ENCODE measurements around the gene PROZ. TPM values are rescaled to one million over a fixed set of nuclear protein-coding genes. Genes with fewer than 3 reads are reported as not detected.

PROZ gene
- total and polyA plus RNA-seq, 2 of the 13 experiments (the other 11 are each of a cell fraction or from before 2014, with no cell fraction given), result 5.6 to 22.5 TPM

DNA sequence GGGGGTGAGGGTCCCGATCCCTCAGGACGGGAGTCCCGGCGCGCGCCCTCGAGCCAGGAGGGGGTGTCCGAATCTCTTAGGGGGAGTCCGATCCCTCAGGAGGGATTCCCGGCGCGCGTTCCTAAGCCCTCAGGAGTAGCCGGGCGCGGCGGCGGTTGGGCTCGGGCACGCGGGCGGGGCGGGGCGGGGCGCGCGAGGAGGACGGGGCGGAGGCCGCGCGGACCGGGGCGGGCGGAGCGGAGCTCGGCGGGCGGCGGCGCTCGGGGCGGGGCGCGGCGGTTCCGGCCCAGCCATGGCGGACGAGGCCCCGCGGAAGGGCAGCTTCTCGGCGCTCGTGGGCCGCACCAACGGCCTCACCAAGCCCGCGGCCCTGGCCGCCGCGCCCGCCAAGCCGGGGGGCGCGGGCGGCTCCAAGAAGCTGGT, 50.9 kb downstream of the PROZ start, which contains the start of gene CUL4A (continued):
- TF ChIP-seq PRDM10 (CRISPR knock-in tag; IDR thresholded peaks at IDR 0.05; ENCODE audit: low read depth) (no peak; the same call in 1 of the 2 replicates), ZNF737 (CRISPR knock-in tag; IDR thresholded peaks at IDR 0.05; ENCODE audit: borderline replicate concordance) (no peak), SAP130 (CRISPR knock-in tag; IDR thresholded peaks at IDR 0.05; ENCODE audit: low read depth) (no peak), ZNF564 (CRISPR knock-in tag; IDR thresholded peaks at IDR 0.05) (no peak), ZNF639 (CRISPR knock-in tag; conservative IDR thresholded peaks at IDR 0.05) (0 out of 2 replicates have a peak, but pooled peaks have one; percentile 6), KLF16 (CRISPR knock-in tag; IDR thresholded peaks at IDR 0.05) (no peak), CCDC6 (CRISPR knock-in tag; IDR thresholded peaks at IDR 0.05) (0 out of 2 replicates have a peak, but pooled peaks have one; percentile 23), CTCF (CRISPR knock-in tag; IDR thresholded peaks at IDR 0.05) (0 out of 2 replicates have a peak, but pooled peaks have one; percentile 4), ZNF232 (CRISPR knock-in tag; IDR thresholded peaks at IDR 0.05; ENCODE audit: borderline replicate concordance) (no peak), ARID2 (CRISPR knock-in tag; IDR thresholded peaks at IDR 0.05; ENCODE audit: borderline replicate concordance) (no peak), KMT2A (CRISPR knock-in tag; IDR thresholded peaks at IDR 0.05) (0 out of 2 replicates have a peak, but pooled peaks have one; percentile 0), CENPBD1 (CRISPR knock-in tag; IDR thresholded peaks at IDR 0.05; ENCODE audit: borderline replicate concordance, low read depth) (no peak), PRDM4 (CRISPR knock-in tag; IDR thresholded peaks at IDR 0.05; ENCODE audit: borderline replicate concordance) (no peak), KLF6 (CRISPR knock-in tag; IDR thresholded peaks at IDR 0.05) (no peak), TOPORS (CRISPR knock-in tag; IDR thresholded peaks at IDR 0.05) (no peak), ZNF788 (CRISPR knock-in tag; IDR thresholded peaks at IDR 0.05; ENCODE audit: borderline replicate concordance) (0 out of 2 replicates have a peak, but pooled peaks have one; percentile 3), RARG (CRISPR knock-in tag; IDR thresholded peaks at IDR 0.05; ENCODE audit: low read depth) (no peak)
- TF ChIP-seq, protein P1, sequence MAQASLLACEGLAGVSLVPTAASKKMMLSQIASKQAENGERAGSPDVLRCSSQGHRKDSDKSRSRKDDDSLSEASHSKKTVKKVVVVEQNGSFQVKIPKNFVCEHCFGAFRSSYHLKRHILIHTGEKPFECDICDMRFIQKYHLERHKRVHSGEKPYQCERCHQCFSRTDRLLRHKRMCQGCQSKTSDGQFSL (CRISPR knock-in tag; IDR thresholded peaks at IDR 0.05), result no peak; the same call in 1 of the 2 replicates
- TF ChIP-seq, protein P2, sequence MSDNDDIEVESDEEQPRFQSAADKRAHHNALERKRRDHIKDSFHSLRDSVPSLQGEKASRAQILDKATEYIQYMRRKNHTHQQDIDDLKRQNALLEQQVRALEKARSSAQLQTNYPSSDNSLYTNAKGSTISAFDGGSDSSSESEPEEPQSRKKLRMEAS (IDR thresholded peaks at IDR 0.05), result 0 out of 2 replicates have a peak, but pooled peaks have one; percentile 5

Measured in HepG2 (cell line).